NCI-H510A (cell line): Measurements from ENCODE around the gene COMMD8.
"Not testable (repeated sequence)": the region's sequence is repeated elsewhere in the genome, so short reads cannot be mapped to it uniquely, and the experiment has no call there.

Experiments
- DNase-seq: peaks from one replicate; lab custom pipeline; 2025; lab: John Stamatoyannopoulos, UW

Gene COMMD8

GRCh38 chr4:47463235-47463956 lies at the start of gene COMMD8:
Gene COMMD8 (minus strand): TSS chr4:47463702. CDS start chr4:47463651, 51 bp downstream.
- DNase-seq, result peak; percentile 92

- no peak for DNase-seq
These were observed 47.1 kb upstream of the COMMD8 start for GRCh38 chr4:47510506-47511143.

GRCh38 chr4:47505666-47506065 lies 42.2 kb upstream of the COMMD8 start:
- no peak for DNase-seq

GRCh38 chr4:47505147-47505546 lies 41.6 kb upstream of the COMMD8 start:
- DNase-seq, result no peak

- no peak for DNase-seq
These were observed 37.3 kb upstream of the COMMD8 start for GRCh38 chr4:47500776-47501175.

GRCh38 chr4:47499700-47500099 lies 36.2 kb upstream of the COMMD8 start:
- DNase-seq, result no peak

GRCh38 chr4:47498899-47499298 lies 35.4 kb upstream of the COMMD8 start:
- DNase-seq, result no peak

GRCh38 chr4:47494124-47494430 lies 30.6 kb upstream of the COMMD8 start:
- DNase-seq, result no peak

GRCh38 chr4:47493238-47494123 lies 30.0 kb upstream of the COMMD8 start:
- no peak for DNase-seq

GRCh38 chr4:47490550-47490949 lies 27.0 kb upstream of the COMMD8 start:
- DNase-seq, result no peak

- DNase-seq, result no peak
These were observed 25.2 kb upstream of the COMMD8 start for GRCh38 chr4:47488706-47489105.

- not testable (repeated sequence) for DNase-seq
These were observed 23.2 kb upstream of the COMMD8 start for GRCh38 chr4:47486727-47487126.

- DNase-seq, result no peak
These were observed 22.8 kb upstream of the COMMD8 start for GRCh38 chr4:47486231-47486673.

- no peak for DNase-seq
These were observed 22.3 kb upstream of the COMMD8 start for GRCh38 chr4:47485768-47486167.

- DNase-seq, result peak; percentile 47
These were observed 21.7 kb upstream of the COMMD8 start, which contains the start of gene ATP10D for GRCh38 chr4:47485047-47485692. Gene ATP10D (plus strand): TSS chr4:47485275. CDS start chr4:47512541, 27,266 bp downstream.

GRCh38 chr4:47484168-47484567 lies 20.7 kb upstream of the COMMD8 start:
- no peak for DNase-seq

GRCh38 chr4:47483745-47484144 lies 20.2 kb upstream of the COMMD8 start:
- no peak for DNase-seq

GRCh38 chr4:47482326-47482725 lies 18.8 kb upstream of the COMMD8 start:
- no peak for DNase-seq

- no peak for DNase-seq
These were observed 15.3 kb upstream of the COMMD8 start for GRCh38 chr4:47478804-47479203.

GRCh38 chr4:47475411-47475810 lies 11.9 kb upstream of the COMMD8 start:
- DNase-seq, result no peak

- DNase-seq, result no peak
These were observed 11.3 kb upstream of the COMMD8 start for GRCh38 chr4:47474799-47475198.

GRCh38 chr4:47473141-47473750 lies 9.7 kb upstream of the COMMD8 start:
- DNase-seq, result no peak
